GM21390 (cell line): ENCODE results near the gene RALGAPA2.
A peak's percentile ranks its signal among the peaks of the same experiment; 100 is the strongest.

Source experiments
- ATAC-seq: cut with Tn5 transposase; IDR thresholded peaks from one replicate; pipeline ENCODE4 v1.9.1; 2021; ENCODE audit not compliant: unreplicated experiment

Gene RALGAPA2

GRCh38 chr20:20375862-20376261 lies 336.6 kb downstream of the RALGAPA2 start:
- no peak for ATAC-seq

- ATAC-seq: no peak
Measured at GRCh38 chr20:20373091-20373571, 339.3 kb downstream of the RALGAPA2 start.

- ATAC-seq: no peak
Measured at GRCh38 chr20:20371681-20372080, 340.8 kb downstream of the RALGAPA2 start.

GRCh38 chr20:20371083-20371482 lies 341.4 kb downstream of the RALGAPA2 start:
- no peak for ATAC-seq

- ATAC-seq: no peak
Measured at GRCh38 chr20:20370094-20370575, 342.3 kb downstream of the RALGAPA2 start.

GRCh38 chr20:20369250-20370093 lies 343.0 kb downstream of the RALGAPA2 start:
- no peak for ATAC-seq

GRCh38 chr20:20368418-20369249 lies 343.8 kb downstream of the RALGAPA2 start:
- no peak for ATAC-seq

- no peak for ATAC-seq
Measured at GRCh38 chr20:20367575-20368417, 344.6 kb downstream of the RALGAPA2 start, which contains the start of gene INSM1. INSM1 (plus strand) TSS chr20:20368104; CDS start chr20:20368268, 164 bp downstream.

- ATAC-seq: no peak
Measured at GRCh38 chr20:20366876-20367574, 345.4 kb downstream of the RALGAPA2 start.

- no peak for ATAC-seq
Measured at GRCh38 chr20:20366551-20366875, 345.9 kb downstream of the RALGAPA2 start.

- ATAC-seq: no peak
Measured at GRCh38 chr20:20365480-20366161, 346.8 kb downstream of the RALGAPA2 start.

- ATAC-seq: no peak
Measured at GRCh38 chr20:20364593-20365479, 347.6 kb downstream of the RALGAPA2 start.

GRCh38 chr20:20363799-20364592 lies 348.4 kb downstream of the RALGAPA2 start:
- no peak for ATAC-seq

- ATAC-seq: no peak
Measured at GRCh38 chr20:20363434-20363798, 349.0 kb downstream of the RALGAPA2 start.

GRCh38 chr20:20362774-20363433 lies 349.5 kb downstream of the RALGAPA2 start:
- no peak for ATAC-seq

- ATAC-seq: peak; percentile 67
Measured at GRCh38 chr20:20360464-20360863, 352.0 kb downstream of the RALGAPA2 start.

GRCh38 chr20:20359628-20360027 lies 352.8 kb downstream of the RALGAPA2 start:
- no peak for ATAC-seq
